H1 (cell line): ENCODE results near the gene FAM222B. TPM values are rescaled to one million over a fixed set of nuclear protein-coding genes. Genes with fewer than 3 reads are reported as not detected.

Source experiments
- CTCF ChIA-PET: fragments of 300-600 bp; sonication (Branson Sonifier 250); formaldehyde crosslinking; loops from one replicate; lab custom pipeline; 2021; ENCODE audit not compliant: partially characterized antibody; lab: Charles Lee
- POLR2A ChIA-PET: fragments of 300-600 bp; sonication (Branson Sonifier 250); formaldehyde crosslinking; loops from one replicate; lab custom pipeline; 2021; ENCODE audit warnings: inconsistent platforms; ENCODE audit not compliant: partially characterized antibody; lab: Charles Lee
- DNase-seq, 2 experiments: peaks; one replicate each; pipeline versions ENCODE4 v3.0.0 to v3.0.0-alpha.2; 2010 to 2022; ENCODE audit warnings: low spot score in 2 of 2, low read depth in 1 of 2, mixed read lengths in 1 of 2
- FAIRE-seq: peaks from 2 replicates; lab custom pipeline; 2011; peaks lifted over from hg19 to GRCh38; lab: Jason Lieb, UNC
- H2AFZ ChIP-seq: 2 replicates; pipeline ENCODE4 v1.8.1; 2012; ENCODE audit warnings: low read length, inconsistent platforms
- H2AK5ac ChIP-seq: 2 replicates; pipeline ENCODE4 v1.6.1; 2013; ENCODE audit warnings: low read depth, low read length
- H2BK120ac ChIP-seq: replicated peaks from 2 replicates; pipeline ENCODE3; 2013; ENCODE audit warnings: low read depth, low read length, inconsistent platforms
- H2BK12ac ChIP-seq: 2 replicates; pipeline ENCODE4 v1.6.1; 2013; ENCODE audit warnings: low read depth, low read length
- H2BK15ac ChIP-seq: 2 replicates; pipeline ENCODE4 v1.6.1; 2013; ENCODE audit warnings: low read length
- H2BK20ac ChIP-seq: 2 replicates; pipeline ENCODE4 v1.6.1; 2013; ENCODE audit warnings: low read length
- H2BK5ac ChIP-seq: 2 replicates; pipeline ENCODE4 v1.6.1; 2013; ENCODE audit warnings: low read depth, low read length
- H3K14ac ChIP-seq: 2 replicates; pipeline ENCODE4 v1.6.1; 2013; ENCODE audit warnings: inconsistent platforms; ENCODE audit not compliant: insufficient read length
- H3K18ac ChIP-seq: 2 replicates; pipeline ENCODE4 v1.6.1; 2013; ENCODE audit warnings: low read length; ENCODE audit errors: extremely low read depth
- H3K23ac ChIP-seq: 2 replicates; pipeline ENCODE4 v1.6.1; 2013; ENCODE audit warnings: inconsistent platforms; ENCODE audit not compliant: insufficient read length
- H3K23me2 ChIP-seq: 2 replicates; pipeline ENCODE4 v1.6.1; 2013; ENCODE audit warnings: low read depth, low read length
- H3K27ac ChIP-seq: 2 replicates; pipeline ENCODE4 v1.6.1; 2011; ENCODE audit warnings: low read depth, low read length, inconsistent platforms
- H3K27me3 ChIP-seq, 4 experiments: replicated peaks in 1 of 4; 1 replicate in 1 of 4; 2 replicates in 3 of 4; pipeline versions ENCODE4 v1.6.1 to v1.8.1; 2011 to 2013; ENCODE audit warnings: low read length in 3 of 4, mild to moderate bottlenecking in 3 of 4, inconsistent platforms in 2 of 4, mixed read lengths in 2 of 4, moderate library complexity in 1 of 4; ENCODE audit not compliant: control insufficient read depth in 3 of 4, insufficient read depth in 3 of 4; ENCODE audit errors: extremely low read depth in 1 of 4
- H3K36me3 ChIP-seq, 4 experiments: 2 replicates each; pipeline versions ENCODE4 v1.6.1 to v1.8.1; 2011 to 2013; ENCODE audit warnings: mild to moderate bottlenecking in 4 of 4, low read length in 3 of 4, moderate library complexity in 2 of 4, control low read depth in 1 of 4, inconsistent platforms in 1 of 4; ENCODE audit not compliant: insufficient read depth in 4 of 4, control insufficient read depth in 2 of 4
- H3K4ac ChIP-seq: replicated peaks from 2 replicates; pipeline ENCODE3; 2013; ENCODE audit warnings: low read length, low read depth, mixed read lengths, inconsistent platforms; ENCODE audit not compliant: insufficient read length
- H3K4me1 ChIP-seq, 4 experiments: replicated peaks in 1 of 4; 1 replicate in 1 of 4; 2 replicates in 3 of 4; pipeline versions ENCODE4 v1.6.1 to v1.8.1; 2011 to 2013; ENCODE audit warnings: low read length in 3 of 4, inconsistent platforms in 2 of 4, mixed read lengths in 1 of 4; ENCODE audit not compliant: insufficient read depth in 4 of 4, control insufficient read depth in 3 of 4
- H3K4me2 ChIP-seq, 2 experiments: 2 replicates each; pipeline versions ENCODE4 v1.6.1 to v1.8.1; 2011 to 2013; ENCODE audit warnings: low read depth in 2 of 2, low read length in 2 of 2, control low read depth in 1 of 2, inconsistent platforms in 1 of 2, mild to moderate bottlenecking in 1 of 2; ENCODE audit not compliant: insufficient read depth in 1 of 2
- H3K4me3 ChIP-seq, 4 experiments: fragments of 200-600, 300-600 bp in 1 of 4; sonication (generic), shearing (Covaris generic), sonication (Bioruptor Twin) in 1 of 4; 2 replicates each; pipeline versions ENCODE4 v1.5.1 to v1.8.1; 2011 to 2016; ENCODE audit warnings: low read length in 4 of 4, low read depth in 3 of 4, control low read depth in 2 of 4, inconsistent platforms in 2 of 4, mild to moderate bottlenecking in 2 of 4, mixed read lengths in 1 of 4, moderate library complexity in 1 of 4; ENCODE audit not compliant: insufficient read depth in 2 of 4; ENCODE audit errors: extremely low read depth in 1 of 4
- H3K56ac ChIP-seq: replicated peaks from 2 replicates; pipeline ENCODE3; 2013; ENCODE audit warnings: low read depth, mild to moderate bottlenecking, mixed read lengths, low read length, inconsistent platforms; ENCODE audit not compliant: insufficient read length
- H3K79me1 ChIP-seq: 2 replicates; pipeline ENCODE4 v1.6.1; 2013; ENCODE audit warnings: low read depth, low read length, control low read depth
- H3K79me2 ChIP-seq, 2 experiments: 2 replicates each; pipeline versions ENCODE4 v1.6.1 to v1.8.1; 2012 to 2013; ENCODE audit warnings: low read length in 2 of 2, mild to moderate bottlenecking in 2 of 2, inconsistent platforms in 1 of 2; ENCODE audit not compliant: insufficient read depth in 2 of 2, control insufficient read depth in 1 of 2
- H3K9ac ChIP-seq, 4 experiments: replicated peaks in 1 of 4; 1 replicate in 1 of 4; 2 replicates in 3 of 4; pipeline versions ENCODE4 v1.6.1 to v1.8.1; 2011 to 2013; ENCODE audit warnings: low read depth in 3 of 4, low read length in 3 of 4, control low read depth in 2 of 4, mild to moderate bottlenecking in 2 of 4, moderate library complexity in 2 of 4, inconsistent platforms in 1 of 4; ENCODE audit errors: extremely low read depth in 1 of 4
- H3K9me3 ChIP-seq, 2 experiments: 2 replicates each; pipeline versions ENCODE4 v1.6.1 to v1.8.1; 2012 to 2013; ENCODE audit warnings: mild to moderate bottlenecking in 2 of 2, moderate library complexity in 2 of 2, control low read depth in 1 of 2, inconsistent platforms in 1 of 2, low read depth in 1 of 2, low read length in 1 of 2, mixed read lengths in 1 of 2; ENCODE audit not compliant: insufficient read depth in 2 of 2
- H4K20me1 ChIP-seq, 2 experiments: replicated peaks in 1 of 2; 2 replicates each; pipeline versions ENCODE3 to v1.8.1; 2011 to 2013; ENCODE audit warnings: inconsistent platforms in 2 of 2, low read length in 2 of 2, mild to moderate bottlenecking in 1 of 2; ENCODE audit not compliant: insufficient read depth in 2 of 2, control insufficient read depth in 1 of 2
- H4K5ac ChIP-seq: 2 replicates; pipeline ENCODE4 v1.6.1; 2013; ENCODE audit warnings: low read length, low read depth, mixed read lengths, inconsistent platforms; ENCODE audit not compliant: insufficient read length
- H4K8ac ChIP-seq: 2 replicates; pipeline ENCODE4 v1.8.0; 2013; ENCODE audit warnings: mild to moderate bottlenecking, moderate library complexity, low read length, inconsistent platforms; ENCODE audit not compliant: insufficient read depth; ENCODE audit errors: extremely low read depth
- H4K91ac ChIP-seq: replicated peaks from 2 replicates; pipeline ENCODE3; 2013; ENCODE audit warnings: low read length, mixed read lengths, inconsistent platforms; ENCODE audit not compliant: insufficient read length
- BACH1 ChIP-seq: IDR thresholded peaks from 2 replicates; pipeline ENCODE4 v1.6.1; 2012; ENCODE audit warnings: low read length, improper control_type of control experiment
- CEBPB ChIP-seq: IDR thresholded peaks from 2 replicates; pipeline ENCODE4 v1.6.1; 2012; ENCODE audit warnings: low read depth, low read length
- FOSL1 ChIP-seq: IDR thresholded peaks from 2 replicates; pipeline ENCODE4 v1.6.1; 2011; ENCODE audit warnings: mild to moderate bottlenecking, low read depth, low read length, moderate library complexity; ENCODE audit not compliant: insufficient read depth
- KDM4A ChIP-seq: IDR thresholded peaks from one replicate; pipeline ENCODE4 v1.7.1; 2012; ENCODE audit warnings: low read depth, mild to moderate bottlenecking, moderate library complexity, low read length, inconsistent platforms; ENCODE audit not compliant: severe bottlenecking
- SIN3A ChIP-seq, 2 experiments: IDR thresholded peaks in 1 of 2; conservative IDR thresholded peaks in 1 of 2; 2 replicates each; pipeline ENCODE4 v1.6.1; 2011 to 2012; ENCODE audit warnings: low read length in 2 of 2, improper control_type of control experiment in 1 of 2, low read depth in 1 of 2, mild to moderate bottlenecking in 1 of 2
- SIX5 ChIP-seq: IDR thresholded peaks from 2 replicates; pipeline ENCODE4 v1.6.1; 2011; ENCODE audit warnings: mild to moderate bottlenecking, low read depth, low read length
- SP2 ChIP-seq: IDR thresholded peaks from 2 replicates; pipeline ENCODE4 v1.6.1; 2012; ENCODE audit warnings: mild to moderate bottlenecking, low read length, inconsistent platforms
- SP4 ChIP-seq: IDR thresholded peaks from 2 replicates; pipeline ENCODE4 v1.6.1; 2012; ENCODE audit warnings: low read length, inconsistent platforms
- SRF ChIP-seq: IDR thresholded peaks from 2 replicates; pipeline ENCODE4 v1.6.1; 2011; ENCODE audit warnings: mild to moderate bottlenecking, low read depth, low read length, moderate library complexity
- TAF7 ChIP-seq: optimal IDR thresholded peaks from 2 replicates; pipeline ENCODE3; 2011; ENCODE audit warnings: low read depth, mild to moderate bottlenecking, inconsistent platforms, low read length, moderate library complexity, borderline replicate concordance
- USF2 ChIP-seq: IDR thresholded peaks from 2 replicates; pipeline ENCODE4 v1.6.1; 2011; ENCODE audit warnings: low read length, improper control_type of control experiment
- WGBS, 2 experiments: shearing (Covaris generic) in 1 of 2; methylation state at CpG; one replicate each; pipeline versions ENCODE4 v1.1.6 to v1.1.7; 2013 to 2015; ENCODE audit warnings: low lambda C conversion rate in 2 of 2, mixed read lengths in 2 of 2, inconsistent platforms in 1 of 2, low coverage in 1 of 2, missing lambda C conversion rate in 1 of 2; ENCODE audit not compliant: insufficient replicate concordance in 2 of 2, insufficient coverage in 1 of 2, insufficient read length in 1 of 2; ENCODE audit errors: extremely low coverage in 1 of 2, missing lambda C conversion rate in 1 of 2; 5-methylcytosine and 5-hydroxymethylcytosine counted together
- polyA plus RNA-seq, 7 experiments: library from polyadenylated mRNA; depleted of rRNA in 3 of 7; stranded (reverse) in 5 of 7; unstranded in 2 of 7; fragments of >200 nt in 5 of 7; fragments of 200-250 nt in 2 of 7; gene quantifications; 1 replicate in 5 of 7; 2 replicates in 1 of 7; 4 replicates in 1 of 7; pipeline versions ENCODE4 v1.2.1 to v1.2.3, GENCODE V29; 2011 to 2013; ENCODE audit warnings: missing spikeins in 2 of 7, mixed read lengths in 2 of 7
- total RNA-seq: library from RNA; stranded (reverse); fragmentation: NEBNext Ultra II Directional; extraction: Animal tissue kit (Norgen Biotek cat#: 25700); gene quantifications from 2 replicates; pipeline ENCODE4 v1.2.1, GENCODE V29; 2021

Gene FAM222B
- total and polyA plus RNA-seq, 2 of the 8 experiments (the other 6 are each of a cell fraction or from before 2014, with no cell fraction given), result 42.1 to 81.7 TPM

DNA sequence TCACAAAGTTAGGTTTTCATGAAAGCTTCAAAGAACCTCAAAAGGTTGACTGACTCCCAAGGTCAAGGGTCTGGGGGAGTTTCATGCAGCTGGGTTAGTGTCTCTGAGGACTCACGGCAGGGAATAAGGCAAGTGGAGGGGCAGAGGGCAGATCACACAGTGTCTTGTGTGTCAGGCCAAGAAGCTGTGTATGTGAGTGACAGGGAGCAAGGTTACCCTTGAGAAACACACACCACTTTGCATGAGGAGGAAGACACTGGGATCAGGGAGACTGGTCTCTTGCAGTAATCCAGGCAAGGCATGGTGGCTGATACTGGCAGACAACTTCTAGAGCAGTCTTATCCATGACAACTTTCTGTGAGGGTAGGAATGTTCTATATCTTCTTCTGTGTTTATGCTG is 48.6 kb upstream of the FAM222B start:
- Histone ChIP-seq H3K23ac (no peak overlapping the region), H2AFZ (no peak overlapping the region), H4K91ac (no peak overlapping the region), H3K18ac (no peak overlapping the region), H3K4ac (no peak overlapping the region), H3K79me1 (peaks cover 8% of the 10 kb centered on the region), H3K4me1 (peaks cover 2 to 7% (median 3%) of the 10 kb centered on the region in 4 experiments; a peak in 6 of 7 replicates), H2BK12ac (no peak overlapping the region; the same call in 1 of the 2 replicates), H2BK5ac (no peak overlapping the region), H4K5ac (no peak overlapping the region), H2BK120ac (no peak overlapping the region), H4K20me1 (peaks cover 2 to 10% of the 10 kb centered on the region in 2 experiments), H3K27me3 (no peaks in the 10 kb centered on the region), H3K36me3 (no peaks in the 10 kb centered on the region; a peak in 2 of 8 replicates), H3K9me3 (no peaks in the 10 kb centered on the region), H2BK15ac (no peak overlapping the region), H3K4me2 (no peak overlapping the region), H3K56ac (no peak overlapping the region), H3K4me3 (no peak overlapping the region), H4K8ac (no peak overlapping the region), H3K14ac (no peak overlapping the region), H3K9ac (no peak overlapping the region; a peak in 1 of 7 replicates), H2BK20ac (no peak overlapping the region), H2AK5ac (no peak overlapping the region), H3K23me2 (peaks cover 2% of the 10 kb centered on the region; the same call in 1 of the 2 replicates), H3K79me2 (peaks cover 4 to 20% of the 10 kb centered on the region in 2 experiments), H3K27ac (no peak overlapping the region)
- no peak for DNase-seq
- ChIA-PET CTCF (interaction anchor here (0.7 to 1.8 kb wide), 6 partner anchors 8 to 128 kb away, joined by 3 to 7 read pairs (median 3); no protein-coding TSS in a partner anchor), POLR2A (interaction anchor here (0.9 to 2.8 kb wide), 8 partner anchors 9 to 187 kb away, joined by 3 to 7 read pairs (median 4); no protein-coding TSS in a partner anchor)
- 88% methylated on average over 1 of the region's 1 CpG; no CpG with 5 or more reads in 1 of the 2 experiments for WGBS, 2 experiments
- TF ChIP-seq CEBPB, result no peak
- TF ChIP-seq SRF, result no peak
- TF ChIP-seq TAF7, result no peak
- no peak for TF ChIP-seq SIX5
- no peak for TF ChIP-seq SP2
- no peak for TF ChIP-seq BACH1
- no peak for TF ChIP-seq FOSL1
- TF ChIP-seq USF2, result no peak
- TF ChIP-seq SP4, result no peak
- no peak for TF ChIP-seq SIN3A (conservative IDR thresholded peaks at IDR 0.05 in 1 of 2, IDR thresholded peaks at IDR 0.05 in 1 of 2; ENCODE audit: low read depth in 1 of 2, low read length in 2 of 2)
- no peak for TF ChIP-seq KDM4A
- FAIRE-seq, result no peak
